Stimulated activated naive CD8-positive, alpha-beta T cell treated with anti-CD3 and anti-CD28 coated beads, Interleukin-15, Interleukin-2, amounts not matched to agents 100 ng/mL and 50 ng/mL, for 24 hours (primary cell): ENCODE measurements around the gene TRNAU1AP.
"Not testable (repeated sequence)": the region's sequence is repeated elsewhere in the genome, so short reads cannot be mapped to it uniquely, and the experiment has no call there.

Source experiments
- H3K27ac Mint-ChIP-seq: one replicate; pipeline ENCODE4 v1.8.0; 2021; ENCODE audit warnings: mild to moderate bottlenecking, mixed read lengths
- H3K27me3 Mint-ChIP-seq: one replicate; pipeline ENCODE4 v1.8.0; 2021; ENCODE audit warnings: mixed read lengths
- H3K36me3 Mint-ChIP-seq: one replicate; pipeline ENCODE4 v1.8.0; 2021; ENCODE audit warnings: low read depth, mixed read lengths
- H3K4me1 Mint-ChIP-seq: one replicate; pipeline ENCODE4 v1.8.0; 2021; ENCODE audit warnings: low read depth, mixed read lengths
- H3K4me3 Mint-ChIP-seq: one replicate; pipeline ENCODE4 v1.8.0; 2021; ENCODE audit warnings: mild to moderate bottlenecking, mixed read lengths
- H3K9me3 Mint-ChIP-seq: one replicate; pipeline ENCODE4 v1.8.0; 2021; ENCODE audit warnings: mixed read lengths

The TRNAU1AP gene

DNA sequence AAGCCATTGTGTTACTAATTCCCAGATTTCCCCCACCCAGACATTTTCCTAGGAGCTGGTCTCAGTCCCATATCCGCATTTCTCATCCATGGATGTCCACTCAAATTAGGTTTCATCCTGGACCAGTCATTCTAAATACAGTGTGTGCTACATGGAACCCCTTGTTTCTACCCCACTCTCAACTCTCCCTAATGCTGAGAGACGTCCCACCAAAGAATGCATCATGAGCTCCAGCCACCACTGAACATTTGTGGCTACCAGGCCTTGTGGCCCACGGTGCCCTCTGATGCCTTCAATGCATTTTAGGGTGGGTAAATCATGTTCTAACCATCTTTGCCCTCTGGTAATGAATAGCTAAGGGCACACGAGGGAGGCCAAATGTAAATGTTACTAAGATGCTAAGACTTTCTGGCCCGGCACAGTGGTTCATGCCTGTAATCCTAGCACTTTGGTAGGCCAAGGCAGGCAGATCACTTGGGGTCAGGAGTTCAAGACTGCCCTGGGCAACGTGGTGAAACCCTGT, 25.9 kb downstream of the TRNAU1AP start:
- Mint-ChIP-seq H3K4me3 (peak overlapping the region; percentile 97), H3K36me3 (peaks cover 49% of the 10 kb centered on the region), H3K27ac (peak overlapping the region; percentile 96), H3K4me1 (peaks cover 36% of the 10 kb centered on the region), H3K9me3 (no peaks in the 10 kb centered on the region), H3K27me3 (no peaks in the 10 kb centered on the region)

- peaks cover 36% of the 10 kb centered on the region for H3K4me1 Mint-ChIP-seq
- peak overlapping the region; percentile 97 for H3K4me3 Mint-ChIP-seq
- no peaks in the 10 kb centered on the region for H3K9me3 Mint-ChIP-seq
- peak overlapping the region; percentile 96 for H3K27ac Mint-ChIP-seq
- peaks cover 49% of the 10 kb centered on the region for H3K36me3 Mint-ChIP-seq
- H3K27me3 Mint-ChIP-seq: no peaks in the 10 kb centered on the region
Observed at GRCh38 chr1:28579401-28579800, 26.5 kb downstream of the TRNAU1AP start.

DNA sequence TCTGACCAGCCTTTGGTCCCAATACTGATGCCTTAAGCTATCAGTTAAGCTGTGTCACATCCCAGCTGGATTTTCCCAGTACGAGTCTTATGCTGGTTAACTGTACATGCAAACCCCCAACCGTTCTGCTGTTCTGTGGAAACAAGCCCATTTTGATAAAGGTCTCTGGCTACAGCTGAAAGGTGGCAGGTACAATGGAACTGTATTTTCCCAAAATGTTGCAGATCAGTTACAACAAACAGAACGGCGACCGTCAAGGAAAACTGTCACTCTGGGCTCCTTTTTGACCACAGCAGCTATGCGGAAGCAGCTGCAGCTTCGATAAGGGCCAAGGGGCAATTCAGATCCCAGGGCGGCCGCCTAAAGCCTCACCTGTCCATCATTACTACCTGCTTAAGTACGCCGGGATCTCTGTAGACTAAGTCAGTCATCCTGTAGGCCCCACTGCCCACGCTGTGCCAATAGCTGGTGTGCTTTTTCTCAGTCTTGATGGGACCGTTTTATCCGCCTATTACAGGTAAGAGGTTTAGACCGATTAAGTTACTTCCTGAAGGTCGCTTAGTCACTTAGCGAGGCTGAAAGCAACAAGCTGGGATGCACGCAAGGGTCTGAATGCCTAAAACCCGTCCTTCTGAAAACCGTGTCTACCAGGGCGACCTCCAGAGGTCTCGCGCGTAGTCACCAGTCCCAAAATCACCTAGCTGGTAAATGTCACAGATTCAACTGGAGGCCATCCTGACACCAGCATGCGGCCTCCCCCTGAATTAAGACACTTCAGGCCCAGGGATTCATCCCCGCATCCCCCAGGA, 28.0 kb downstream of the TRNAU1AP start:
- Mint-ChIP-seq H3K4me3 (peak overlapping the region; percentile 97), H3K36me3 (peaks cover 49% of the 10 kb centered on the region), H3K27ac (peak overlapping the region; percentile 96), H3K9me3 (no peaks in the 10 kb centered on the region), H3K4me1 (peaks cover 36% of the 10 kb centered on the region), H3K27me3 (no peaks in the 10 kb centered on the region)

DNA sequence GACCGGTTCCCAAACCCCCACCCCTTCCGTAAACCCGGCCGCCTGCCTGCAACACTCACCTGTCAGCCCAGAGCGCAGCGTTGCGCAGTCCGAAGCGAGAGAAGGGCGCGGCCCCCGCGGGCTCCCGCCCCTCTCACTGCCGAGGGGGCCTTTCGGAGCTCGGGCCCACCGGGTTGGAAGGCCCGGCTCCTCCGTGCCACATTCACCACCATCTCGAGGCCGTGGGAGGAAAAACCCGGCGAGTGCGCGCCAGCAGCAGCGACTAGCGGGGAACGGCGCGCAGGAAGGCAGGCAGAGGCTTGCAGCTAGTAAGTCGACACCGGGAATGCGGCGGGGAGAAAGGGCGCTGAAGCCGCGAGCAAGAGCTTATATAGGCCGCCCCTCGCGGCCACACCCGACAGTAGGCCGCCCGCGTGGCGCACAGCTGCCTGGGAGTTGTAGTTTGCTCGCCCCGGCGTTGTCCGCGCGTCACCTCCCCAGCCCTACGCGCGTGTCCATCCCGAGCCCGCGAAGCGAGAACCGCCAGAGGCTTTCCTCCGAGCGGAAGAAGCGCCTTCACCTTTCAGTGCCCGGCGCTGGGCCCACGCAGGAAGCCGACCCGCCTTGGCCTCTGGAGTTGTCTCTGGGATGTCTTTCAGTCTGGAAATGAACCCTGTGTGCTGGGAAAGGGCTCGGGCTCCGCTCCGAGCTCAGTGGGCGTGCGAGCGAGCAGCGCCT, 28.8 kb downstream of the TRNAU1AP start:
- H3K4me3 Mint-ChIP-seq: peak overlapping the region; percentile 97
- H3K27ac Mint-ChIP-seq: peak overlapping the region; percentile 96
- H3K36me3 Mint-ChIP-seq: peaks cover 48% of the 10 kb centered on the region
- no peaks in the 10 kb centered on the region for H3K27me3 Mint-ChIP-seq
- no peaks in the 10 kb centered on the region for H3K9me3 Mint-ChIP-seq
- peaks cover 36% of the 10 kb centered on the region for H3K4me1 Mint-ChIP-seq

- peak overlapping the region; percentile 96 for H3K27ac Mint-ChIP-seq
- H3K4me3 Mint-ChIP-seq: peak overlapping the region; percentile 97
- H3K9me3 Mint-ChIP-seq: no peaks in the 10 kb centered on the region
- H3K4me1 Mint-ChIP-seq: peaks cover 36% of the 10 kb centered on the region
- H3K36me3 Mint-ChIP-seq: peaks cover 42% of the 10 kb centered on the region
- H3K27me3 Mint-ChIP-seq: no peaks in the 10 kb centered on the region
Observed at GRCh38 chr1:28582248-28582615, 29.3 kb downstream of the TRNAU1AP start.

- H3K27ac Mint-ChIP-seq, H3K9me3 Mint-ChIP-seq, H3K4me3 Mint-ChIP-seq, H3K36me3 Mint-ChIP-seq, H3K27me3 Mint-ChIP-seq: not testable (repeated sequence)
- peaks cover 13% of the 10 kb centered on the region for H3K4me1 Mint-ChIP-seq
Observed at GRCh38 chr1:28586585-28587391, 33.9 kb downstream of the TRNAU1AP start.

- Mint-ChIP-seq H3K4me3 (peak within 1 kb of the TSS; percentile 76), H3K4me1 (peaks cover 10% of the 10 kb centered on the region), H3K27me3 (peaks cover 7% of the 10 kb centered on the region), H3K36me3 (peaks cover 3% of the 10 kb centered on the region), H3K27ac (no peak within 1 kb of the TSS), H3K9me3 (no peaks in the 10 kb centered on the region)
Observed at GRCh38 chr1:28591708-28592320, 38.9 kb downstream of the TRNAU1AP start, which contains the start of gene RAB42. TSS of gene RAB42 (plus strand) at chr1:28592265. CDS start at chr1:28592512, 247 bp downstream.

GRCh38 chr1:28592321-28593071, 39.6 kb downstream of the TRNAU1AP start:
- Mint-ChIP-seq H3K4me3 (peak overlapping the region; percentile 76), H3K27me3 (peaks cover 7% of the 10 kb centered on the region), H3K36me3 (peaks cover 3% of the 10 kb centered on the region), H3K4me1 (peaks cover 10% of the 10 kb centered on the region), H3K9me3 (no peaks in the 10 kb centered on the region), H3K27ac (no peak overlapping the region)

GRCh38 chr1:28593988-28594356, 41.1 kb downstream of the TRNAU1AP start:
- not testable (repeated sequence) for H3K36me3 Mint-ChIP-seq, H3K9me3 Mint-ChIP-seq, H3K27me3 Mint-ChIP-seq, H3K27ac Mint-ChIP-seq, H3K4me1 Mint-ChIP-seq, H3K4me3 Mint-ChIP-seq

DNA sequence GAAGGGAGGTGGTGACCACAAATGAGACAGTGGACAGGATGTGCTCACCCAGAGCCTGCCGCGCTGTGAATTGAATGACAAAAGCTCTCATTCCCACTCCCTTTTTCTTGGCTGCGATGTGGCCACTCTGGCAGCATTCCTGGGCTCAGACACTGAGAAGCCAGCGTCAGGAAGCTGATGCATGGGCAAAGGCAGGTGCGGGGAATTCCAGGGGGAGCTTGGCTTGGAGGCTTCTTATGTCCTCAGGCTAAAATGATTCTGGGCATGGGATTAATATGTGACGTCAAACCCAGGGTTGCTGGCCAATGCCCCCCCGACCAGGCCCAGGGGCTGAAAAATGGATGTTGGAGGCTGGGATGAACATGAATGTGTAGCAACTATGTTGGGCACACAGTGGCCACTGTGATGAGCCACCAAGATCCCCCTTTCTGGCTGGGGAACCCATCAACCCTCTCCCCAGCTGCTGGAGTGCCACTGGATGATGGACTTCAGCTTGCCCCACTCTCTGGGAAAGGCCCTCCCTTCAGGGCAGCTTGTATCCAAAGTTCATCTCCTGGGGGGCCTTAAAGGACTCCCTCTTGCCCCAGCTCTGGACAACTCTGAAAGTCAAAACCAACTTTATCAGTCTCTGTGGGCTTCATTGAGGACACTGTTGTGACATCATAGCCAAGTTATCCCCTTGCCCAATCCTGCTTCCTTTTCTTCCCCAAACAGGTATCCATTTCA, 42.0 kb downstream of the TRNAU1AP start:
- H3K4me3 Mint-ChIP-seq, H3K9me3 Mint-ChIP-seq, H3K27me3 Mint-ChIP-seq, H3K36me3 Mint-ChIP-seq, H3K27ac Mint-ChIP-seq: not testable (repeated sequence)
- peaks cover 13% of the 10 kb centered on the region for H3K4me1 Mint-ChIP-seq

GRCh38 chr1:28595412-28596191, 42.7 kb downstream of the TRNAU1AP start:
- Mint-ChIP-seq H3K9me3 (no peaks in the 10 kb centered on the region), H3K4me1 (peaks cover 13% of the 10 kb centered on the region), H3K4me3 (no peak overlapping the region), H3K36me3 (peaks cover 8% of the 10 kb centered on the region), H3K27me3 (peaks cover 7% of the 10 kb centered on the region), H3K27ac (no peak overlapping the region)

- not testable (repeated sequence) for H3K36me3 Mint-ChIP-seq, H3K27me3 Mint-ChIP-seq, H3K4me3 Mint-ChIP-seq, H3K27ac Mint-ChIP-seq, H3K9me3 Mint-ChIP-seq
- peaks cover 13% of the 10 kb centered on the region for H3K4me1 Mint-ChIP-seq
Observed at GRCh38 chr1:28596276-28596675, 43.4 kb downstream of the TRNAU1AP start.

DNA sequence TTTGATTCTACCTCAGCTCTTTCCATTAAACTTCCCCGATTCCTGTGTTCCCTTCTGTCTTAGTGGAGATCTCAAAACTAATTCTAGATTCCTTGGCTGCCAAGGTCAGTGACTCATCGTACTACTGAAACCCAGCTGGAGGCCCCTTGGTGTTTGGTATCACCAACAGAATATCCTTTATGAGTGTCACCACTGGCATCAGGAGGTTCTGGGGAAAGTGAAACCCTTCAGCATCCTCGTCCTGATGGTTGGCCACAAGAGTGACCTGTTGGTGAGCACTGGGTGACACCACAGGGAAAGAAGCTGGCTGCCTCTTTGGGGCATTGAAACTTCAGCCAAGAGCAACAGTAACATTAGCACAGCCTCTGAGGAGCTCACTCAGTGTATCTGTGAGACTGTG, 48.8 kb downstream of the TRNAU1AP start:
- Mint-ChIP-seq H3K9me3 (no peaks in the 10 kb centered on the region), H3K4me1 (peaks cover 11% of the 10 kb centered on the region), H3K27me3 (no peaks in the 10 kb centered on the region), H3K4me3 (no peak overlapping the region), H3K27ac (no peak overlapping the region), H3K36me3 (peaks cover 30% of the 10 kb centered on the region)
